ENCODE data around the gene ADORA1. TPM values are rescaled to one million over a fixed set of nuclear protein-coding genes. Genes with fewer than 3 reads are reported as not detected.

The ADORA1 gene
- total RNA-seq, 2 donors from 2014 or later: not detected

- H3K27ac ChIP-seq: no peak overlapping the region
- H3K9me3 ChIP-seq: no peaks in the 10 kb centered on the region
- DNase-seq (ENCODE audit: low spot score) (no peak), ATAC-seq (ENCODE audit: insufficient number of reproducible peaks, low FRiP score, low read depth) (no peak)
- no peaks in the 10 kb centered on the region for H3K4me1 ChIP-seq (ENCODE audit: control insufficient read depth in 1 of 2, low read depth in 2 of 2)
- H3K36me3 ChIP-seq: no peaks in the 10 kb centered on the region
- H3K4me3 ChIP-seq: no peak overlapping the region
- no peak for TF ChIP-seq CTCF (IDR thresholded peaks at IDR 0.05)
- no peaks in the 10 kb centered on the region for H3K27me3 ChIP-seq (replicated peaks; ENCODE audit: insufficient read depth)
Observed at GRCh38 chr1:203148127-203148526, 20.6 kb downstream of the ADORA1 start.

- no peak for ATAC-seq (ENCODE audit: insufficient number of reproducible peaks, low FRiP score, low read depth)
- TF ChIP-seq CTCF (IDR thresholded peaks at IDR 0.05): no peak
- DNase-seq (ENCODE audit: low spot score): no peak
- H3K9me3 ChIP-seq: no peaks in the 10 kb centered on the region
- H3K27me3 ChIP-seq (replicated peaks; ENCODE audit: insufficient read depth): no peaks in the 10 kb centered on the region
- H3K4me3 ChIP-seq: no peak overlapping the region
- no peaks in the 10 kb centered on the region for H3K4me1 ChIP-seq (ENCODE audit: control insufficient read depth in 1 of 2, low read depth in 2 of 2)
- H3K36me3 ChIP-seq: no peaks in the 10 kb centered on the region
- no peak overlapping the region for H3K27ac ChIP-seq
Observed at GRCh38 chr1:203148579-203148978, 21.1 kb downstream of the ADORA1 start.

- H3K4me1 ChIP-seq (ENCODE audit: control insufficient read depth in 1 of 2, low read depth in 2 of 2): no peaks in the 10 kb centered on the region
- no peak overlapping the region for H3K4me3 ChIP-seq
- no peak for ATAC-seq (ENCODE audit: insufficient number of reproducible peaks, low FRiP score, low read depth)
- no peaks in the 10 kb centered on the region for H3K9me3 ChIP-seq
- DNase-seq (ENCODE audit: low spot score): no peak
- H3K27ac ChIP-seq: no peak overlapping the region
- H3K27me3 ChIP-seq (replicated peaks; ENCODE audit: insufficient read depth): no peaks in the 10 kb centered on the region
- H3K36me3 ChIP-seq: no peaks in the 10 kb centered on the region
- no peak for TF ChIP-seq CTCF (IDR thresholded peaks at IDR 0.05)
Observed at GRCh38 chr1:203149188-203149840, 21.8 kb downstream of the ADORA1 start.

GRCh38 chr1:203150511-203151297 lies 23.2 kb downstream of the ADORA1 start:
- TF ChIP-seq CTCF (IDR thresholded peaks at IDR 0.05): no peak
- Histone ChIP-seq H3K4me1 (ENCODE audit: control insufficient read depth in 1 of 2, low read depth in 2 of 2) (no peaks in the 10 kb centered on the region), H3K4me3 (no peak overlapping the region), H3K27me3 (replicated peaks; ENCODE audit: insufficient read depth) (no peaks in the 10 kb centered on the region), H3K36me3 (no peaks in the 10 kb centered on the region), H3K9me3 (no peaks in the 10 kb centered on the region), H3K27ac (no peak overlapping the region)
- DNase-seq (ENCODE audit: low spot score): no peak
- no peak for ATAC-seq (ENCODE audit: insufficient number of reproducible peaks, low FRiP score, low read depth)

GRCh38 chr1:203151362-203152157 lies 24.0 kb downstream of the ADORA1 start:
- Histone ChIP-seq H3K27ac (no peak overlapping the region), H3K9me3 (no peaks in the 10 kb centered on the region), H3K27me3 (replicated peaks; ENCODE audit: insufficient read depth) (no peaks in the 10 kb centered on the region), H3K4me1 (ENCODE audit: control insufficient read depth in 1 of 2, low read depth in 2 of 2) (no peaks in the 10 kb centered on the region), H3K4me3 (no peak overlapping the region), H3K36me3 (no peaks in the 10 kb centered on the region)
- ATAC-seq (ENCODE audit: insufficient number of reproducible peaks, low FRiP score, low read depth): no peak
- DNase-seq (ENCODE audit: low spot score): no peak
- TF ChIP-seq CTCF (IDR thresholded peaks at IDR 0.05): no peak

Measured in thoracic aorta (tissue), 2 donors.